Right hindlimb (tissue), 1 donor: Measurements from ENCODE around the gene DPH5.
"Not testable (repeated sequence)": the region's sequence is repeated elsewhere in the genome, so short reads cannot be mapped to it uniquely, and the experiment has no call there.

Experiments used
- DNase-seq: peaks from one replicate; pipeline ENCODE4 v3.0.0-alpha.2; 2018

The DPH5 gene, protein sequence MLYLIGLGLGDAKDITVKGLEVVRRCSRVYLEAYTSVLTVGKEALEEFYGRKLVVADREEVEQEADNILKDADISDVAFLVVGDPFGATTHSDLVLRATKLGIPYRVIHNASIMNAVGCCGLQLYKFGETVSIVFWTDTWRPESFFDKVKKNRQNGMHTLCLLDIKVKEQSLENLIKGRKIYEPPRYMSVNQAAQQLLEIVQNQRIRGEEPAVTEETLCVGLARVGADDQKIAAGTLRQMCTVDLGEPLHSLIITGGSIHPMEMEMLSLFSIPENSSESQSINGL

DNA sequence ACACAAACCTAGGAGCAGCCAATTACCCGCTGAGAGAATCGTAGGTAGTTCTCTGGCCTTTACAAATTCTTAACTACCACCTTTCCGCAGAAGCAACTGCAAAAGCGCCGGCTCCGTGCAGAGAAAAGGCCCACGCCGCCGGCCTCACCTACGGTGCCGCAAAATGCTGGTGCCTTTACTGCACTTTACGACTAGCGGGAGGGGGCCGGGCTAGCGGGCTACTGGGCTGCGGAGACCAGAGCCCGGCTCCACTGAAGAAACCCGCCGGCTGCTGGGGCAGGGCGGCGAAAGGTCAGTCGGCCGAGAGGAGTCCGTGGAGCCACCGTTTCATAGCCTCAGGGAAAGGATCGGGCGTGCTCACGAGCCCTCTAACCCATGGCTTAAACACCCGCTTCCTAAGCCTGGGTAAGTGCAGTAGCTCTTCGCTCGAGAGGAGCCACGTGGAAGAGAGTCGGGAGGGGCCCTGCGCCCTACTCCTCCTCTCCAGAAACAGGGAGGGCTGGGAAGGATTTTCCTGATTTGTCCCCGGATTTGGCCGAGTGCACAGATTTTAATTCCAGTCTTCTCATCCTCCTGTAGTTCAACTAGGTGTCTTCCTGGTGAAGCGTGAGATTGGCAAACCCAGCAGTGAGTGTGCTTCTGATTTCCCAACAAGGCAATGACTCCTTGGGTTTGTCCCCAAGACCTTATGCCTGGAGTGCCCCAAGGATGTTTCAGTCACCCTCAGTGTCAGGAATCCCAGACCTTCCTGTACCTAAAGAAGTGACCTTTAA, at the start of gene DPH5:
TSS of gene DPH5 (minus strand) at position 128 of the 773 bp plus-strand sequence. CDS start 341 bp downstream, outside the sequence.
- peak; percentile 94 for DNase-seq

DNA sequence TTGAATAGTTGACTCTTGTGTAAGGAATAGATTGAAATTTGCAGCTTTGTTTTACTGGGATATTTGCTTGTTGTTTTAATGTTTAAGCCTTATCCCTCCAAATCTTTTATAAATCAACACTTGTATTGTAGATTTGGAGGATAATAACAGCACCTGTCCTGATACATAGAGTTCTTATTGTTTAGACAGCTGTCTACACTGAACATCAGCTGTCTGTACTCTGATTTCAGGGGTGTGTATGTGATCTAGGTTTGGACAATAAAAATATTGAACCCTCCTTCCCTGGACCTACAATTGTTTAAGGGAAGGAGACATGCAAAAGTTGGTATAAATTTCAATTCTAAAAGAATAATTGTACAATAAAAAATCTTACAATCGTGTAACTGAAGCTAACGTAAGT, 48.3 kb upstream of the DPH5 start:
- DNase-seq, result no peak

DNA sequence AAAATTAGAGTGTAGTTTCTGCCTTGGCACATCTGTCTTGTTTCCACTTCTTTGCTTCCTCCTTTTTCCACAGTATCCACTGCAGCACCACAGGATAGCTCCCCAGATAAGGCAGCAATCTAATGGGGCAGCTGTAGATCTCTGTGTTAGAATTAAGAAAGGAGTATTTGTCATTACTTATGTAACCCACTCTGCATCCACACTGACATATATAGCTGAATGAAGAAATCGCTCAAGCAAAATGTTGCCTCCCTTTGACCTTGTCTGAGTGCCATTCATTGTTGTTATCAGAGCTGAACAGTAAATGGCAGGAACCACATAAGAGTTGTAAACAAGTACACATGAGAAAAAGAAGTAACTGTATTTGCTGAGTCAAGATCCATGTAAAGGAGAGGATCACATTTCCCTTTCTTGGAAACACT, 45.9 kb upstream of the DPH5 start:
- DNase-seq, result no peak

DNA sequence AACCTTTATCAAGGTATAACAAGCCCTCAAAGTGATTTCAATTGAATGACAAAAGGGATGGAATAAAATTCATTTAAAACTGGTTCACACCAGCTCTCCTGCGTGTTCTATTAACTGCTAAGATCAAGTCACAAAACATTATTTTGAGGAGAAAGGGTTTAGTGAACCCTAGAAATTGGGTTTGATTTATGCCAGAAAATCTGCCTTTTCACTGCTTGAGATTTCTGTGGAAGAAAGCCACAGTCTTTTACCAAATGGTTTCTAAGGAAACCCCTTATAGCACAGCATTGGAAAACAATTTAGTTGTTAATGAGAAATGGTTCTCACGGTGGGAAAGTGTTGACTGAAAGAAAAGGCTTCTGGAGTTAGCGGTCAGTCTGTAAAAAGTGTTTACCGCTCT, 43.6 kb upstream of the DPH5 start:
- DNase-seq, result no peak

DNA sequence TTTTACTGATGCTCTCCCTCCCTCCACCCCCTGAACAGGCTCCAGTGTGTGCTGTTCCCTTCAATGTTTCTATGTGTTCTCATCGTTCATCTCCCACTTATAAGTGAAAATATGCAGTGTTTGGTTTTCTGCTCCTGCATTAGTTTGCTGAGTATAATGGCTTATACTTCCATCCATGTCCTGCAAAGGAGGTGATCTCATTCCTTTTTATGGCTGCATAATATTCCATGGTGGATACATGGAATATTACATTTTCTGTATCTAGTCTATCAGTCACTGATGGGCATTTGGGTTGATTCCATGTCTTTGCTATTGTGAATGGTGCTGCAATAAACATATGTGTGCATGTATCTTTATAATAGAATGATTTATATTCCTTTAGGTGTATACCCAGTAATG, 41.4 kb upstream of the DPH5 start:
- not testable (repeated sequence) for DNase-seq

DNA sequence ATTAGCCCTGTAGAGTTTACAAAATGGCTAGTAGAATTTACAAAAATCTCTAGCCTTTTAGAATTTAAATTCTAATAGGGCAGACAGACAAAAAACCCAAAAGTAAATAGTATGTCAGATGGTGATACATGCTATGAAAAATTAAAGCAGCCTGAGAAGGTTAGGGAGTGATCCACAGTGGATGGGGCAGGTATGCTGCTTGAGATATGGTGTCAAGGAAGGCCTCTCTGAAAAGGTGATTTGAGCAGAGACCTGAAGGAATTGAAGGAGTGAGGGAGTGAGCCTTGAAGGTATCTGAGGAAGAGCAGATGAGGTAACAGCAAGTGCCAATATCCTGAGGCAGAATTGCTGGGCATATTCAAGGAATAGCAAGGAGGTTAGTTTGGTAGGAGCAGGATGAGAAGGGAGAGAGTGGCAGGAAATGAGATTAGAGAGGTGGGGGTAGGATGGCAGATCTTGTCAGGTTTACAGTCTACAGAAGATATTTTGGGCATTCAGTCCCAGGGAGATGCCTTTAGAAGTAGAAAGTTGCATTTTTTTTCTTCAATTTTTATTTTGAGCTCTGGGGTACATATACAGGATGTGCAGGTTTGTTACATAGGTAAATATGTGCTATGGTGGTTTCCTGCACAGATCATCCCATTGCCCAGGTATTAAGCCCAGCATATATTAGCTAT, 40.8 kb upstream of the DPH5 start:
- no peak for DNase-seq

DNA sequence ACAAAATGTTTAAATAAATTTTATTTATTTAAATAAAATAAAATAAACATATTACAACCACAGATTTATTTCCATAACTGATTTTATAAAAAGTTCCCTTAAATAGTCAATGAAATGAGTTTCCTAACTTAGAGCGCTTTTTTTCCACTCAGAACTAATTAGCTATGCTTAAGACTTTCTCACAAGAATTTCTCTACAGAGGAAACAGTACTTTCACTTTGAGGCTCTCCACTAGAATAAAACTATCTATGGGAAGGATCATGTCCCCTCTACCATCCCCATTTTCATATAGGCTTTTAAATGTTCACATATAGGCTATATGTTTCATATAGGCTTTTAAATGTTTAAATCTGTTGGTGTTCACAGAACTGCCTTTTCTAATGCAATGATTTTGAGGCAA, 40.0 kb upstream of the DPH5 start:
- DNase-seq, result no peak

DNA sequence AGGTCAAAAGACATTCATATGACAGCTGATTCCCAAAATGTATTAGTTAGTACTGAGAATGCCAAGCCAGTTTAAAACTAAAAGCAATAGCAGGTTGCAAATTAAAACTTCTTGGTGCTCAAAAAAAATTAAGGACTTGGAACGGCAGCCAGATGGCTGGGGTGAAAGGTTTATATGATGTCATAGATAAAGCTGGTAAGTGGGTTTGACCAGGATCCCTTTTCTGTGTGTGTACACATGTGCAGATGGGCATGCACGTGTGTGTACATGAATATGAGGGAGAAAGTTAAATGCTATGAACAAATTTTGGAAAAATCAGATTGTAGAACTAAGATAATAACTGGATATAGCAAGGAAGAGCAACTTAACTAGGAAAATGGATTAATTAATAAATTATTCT, 39.1 kb upstream of the DPH5 start:
- DNase-seq, result no peak

DNA sequence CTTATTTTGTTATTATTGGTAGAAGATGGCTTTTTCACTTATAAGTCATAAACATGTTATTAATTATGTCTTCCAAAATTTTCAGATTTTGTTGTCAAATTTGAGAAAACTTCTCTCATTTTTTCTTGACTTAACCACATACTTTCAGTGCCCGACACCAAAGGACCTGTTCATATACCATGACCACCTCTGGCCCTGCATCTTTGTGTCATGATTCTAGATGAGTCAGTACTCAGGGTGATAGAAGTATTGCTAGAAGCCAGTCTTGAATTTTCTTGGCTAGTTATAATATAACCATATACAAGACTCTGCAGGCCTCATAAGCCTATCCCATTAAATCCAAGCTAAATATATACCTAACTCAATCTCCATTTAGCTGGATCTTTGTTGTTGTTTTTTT, 35.4 kb upstream of the DPH5 start:
- DNase-seq, result no peak

DNA sequence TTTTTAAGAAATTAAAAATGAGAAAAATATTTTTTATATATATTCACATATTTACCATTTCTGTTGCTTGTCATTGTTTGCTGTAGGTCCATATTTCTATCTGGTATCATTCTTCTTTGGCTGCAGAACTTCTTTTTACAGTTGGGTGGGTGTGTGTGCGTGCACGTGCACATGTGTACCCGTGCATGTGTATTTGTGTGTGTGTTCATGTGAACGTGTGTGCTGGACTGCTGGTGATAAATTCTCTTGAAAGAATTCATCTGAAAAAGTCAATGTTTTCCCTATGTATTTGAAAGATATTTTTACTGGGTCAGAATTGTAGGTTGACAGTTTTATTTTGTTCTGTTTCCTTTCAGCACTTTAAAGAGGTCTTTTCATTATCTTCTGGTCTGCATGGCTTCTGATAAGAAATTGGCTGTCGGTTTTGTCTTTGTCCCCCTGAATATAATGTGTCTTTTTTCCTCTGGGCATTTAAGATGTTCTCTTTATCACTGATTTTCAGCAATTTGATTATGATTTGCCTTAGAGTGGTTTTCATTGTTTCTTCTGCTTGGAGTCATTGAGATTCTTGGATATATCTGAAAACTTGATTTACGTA, 34.5 kb upstream of the DPH5 start:
- no peak for DNase-seq

DNA sequence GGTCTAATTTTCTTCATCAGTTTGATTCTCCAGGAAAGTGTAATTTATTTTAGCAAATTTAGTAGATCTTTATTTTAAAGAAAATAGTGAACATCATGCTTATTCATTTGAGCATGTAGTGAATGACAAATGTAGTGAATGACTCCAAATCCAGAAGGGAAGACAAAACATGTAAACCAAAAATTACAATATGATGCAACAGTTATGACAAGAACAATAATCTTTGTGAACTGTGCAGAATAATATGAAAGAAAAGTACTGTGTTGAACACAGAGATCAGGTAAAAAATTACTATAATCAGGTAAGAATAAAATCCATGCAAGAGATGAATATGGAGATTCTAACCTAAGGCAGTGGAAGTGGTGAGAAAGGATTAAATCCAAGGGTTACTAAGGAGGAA, 30.0 kb upstream of the DPH5 start:
- no peak for DNase-seq

DNA sequence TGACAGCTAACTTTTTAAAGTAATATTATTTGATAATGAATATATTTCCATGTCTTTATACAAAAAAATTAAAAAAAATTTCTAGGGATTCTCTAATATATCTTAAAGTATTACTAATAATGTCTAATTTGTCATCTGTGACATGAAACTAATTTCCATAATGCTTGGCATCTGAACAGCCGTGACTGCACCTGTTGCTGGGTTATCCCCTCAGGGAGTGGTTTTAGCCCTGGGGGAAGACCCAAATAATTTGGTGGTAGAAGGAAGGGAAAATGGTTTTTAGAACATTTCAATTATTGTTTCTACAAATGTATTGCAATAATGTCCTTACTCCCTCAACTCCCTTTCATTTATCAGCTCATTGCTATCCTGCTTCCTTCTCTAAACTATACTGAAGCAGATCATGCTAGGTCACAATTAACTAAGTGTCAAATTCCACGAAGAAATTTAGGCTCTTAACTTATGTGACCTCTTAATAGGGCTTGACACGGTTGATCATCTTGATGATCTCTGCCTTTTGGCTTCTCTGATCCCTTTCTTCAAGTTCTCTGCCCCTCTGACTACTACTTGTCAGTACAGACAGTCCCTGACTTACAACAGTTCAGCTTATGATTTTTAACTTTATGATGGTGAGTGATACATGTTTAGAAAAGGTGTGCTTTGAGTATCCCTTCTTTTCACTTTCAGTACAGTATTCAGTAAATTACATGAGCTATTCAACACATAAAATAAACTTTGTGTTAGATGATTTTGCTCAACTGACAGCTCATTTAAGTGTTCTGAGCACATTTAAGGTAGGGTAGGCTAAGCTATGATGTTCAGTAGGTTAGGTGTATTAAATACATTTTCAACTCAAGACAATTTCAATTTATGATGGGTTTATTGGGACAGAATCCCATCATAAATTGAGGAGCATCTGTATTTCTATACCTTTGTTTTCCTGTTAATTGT, 26.4 kb upstream of the DPH5 start:
- DNase-seq, result no peak

DNA sequence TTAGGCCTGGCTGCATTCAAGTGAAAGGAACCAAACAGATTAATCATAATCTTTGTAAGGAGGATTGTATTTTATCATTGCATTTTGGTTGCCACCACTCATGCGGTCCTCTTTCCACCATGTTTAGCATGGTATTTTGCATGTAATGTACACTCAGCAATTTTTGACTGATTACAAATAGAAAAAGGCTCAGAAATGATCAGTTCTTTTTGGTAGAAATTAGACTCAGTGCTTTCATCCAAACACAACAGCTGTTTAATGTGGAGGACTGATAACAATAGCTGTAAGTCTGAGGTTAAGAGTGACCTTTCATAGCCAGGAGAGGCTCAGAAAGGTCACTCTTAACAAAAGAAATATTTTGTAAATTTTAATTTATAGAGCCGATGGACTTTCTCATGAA, 25.3 kb upstream of the DPH5 start:
- no peak for DNase-seq

DNA sequence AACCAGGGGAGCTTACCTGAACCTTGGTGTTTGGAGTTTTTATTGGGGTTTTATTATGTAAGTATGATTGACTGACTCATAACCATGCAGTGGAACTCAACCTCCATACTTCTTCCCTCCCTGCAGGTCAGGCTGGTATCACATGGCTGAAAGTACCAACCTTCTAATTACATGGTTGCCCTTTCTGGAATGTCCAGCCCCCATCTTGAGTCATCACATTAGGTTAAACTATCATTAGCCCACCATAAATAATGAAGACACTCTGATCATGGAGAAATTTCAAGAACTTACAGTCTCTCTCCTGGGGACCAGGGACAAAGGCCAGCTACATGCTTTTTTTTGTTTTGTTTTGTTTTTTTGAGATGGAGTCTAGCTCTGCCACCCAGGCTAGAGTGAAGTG, 19.2 kb upstream of the DPH5 start:
- no peak for DNase-seq

DNA sequence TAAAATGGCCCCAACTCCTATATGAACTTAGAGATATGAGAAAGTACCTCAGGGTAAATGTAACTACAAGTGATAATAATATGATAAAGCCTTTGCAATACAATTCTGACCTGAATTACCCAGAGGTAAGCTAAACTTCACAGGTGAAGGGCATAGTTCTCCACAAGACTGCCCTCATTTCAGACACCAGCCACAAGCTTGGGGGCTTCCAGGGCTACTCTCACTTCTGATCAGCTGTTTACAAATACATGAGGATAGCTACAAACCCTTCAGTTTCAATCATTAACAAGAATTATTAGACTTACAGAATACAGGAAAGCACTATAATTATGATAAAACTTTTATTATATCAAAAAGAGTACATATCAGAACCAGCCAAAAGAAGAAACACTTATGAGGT, 18.7 kb upstream of the DPH5 start:
- no peak for DNase-seq

DNA sequence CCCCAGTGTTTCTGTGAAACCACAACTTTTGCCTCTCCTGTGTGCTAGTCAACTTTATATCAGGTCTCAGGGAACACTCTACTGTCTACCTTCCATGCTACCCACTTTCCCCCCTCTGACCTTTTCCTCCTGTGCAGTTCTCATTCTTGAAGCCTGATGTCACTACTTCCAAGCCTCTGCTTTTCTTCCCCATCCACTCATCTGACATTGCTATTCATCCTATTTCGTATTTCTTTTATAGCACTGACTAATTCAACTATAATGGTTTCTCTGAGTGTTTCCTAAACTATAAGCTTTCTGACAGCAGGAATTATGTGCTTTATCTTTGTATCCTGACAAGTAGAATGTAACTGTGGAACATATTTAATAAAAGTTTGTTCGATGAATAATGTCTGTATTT, 18.2 kb upstream of the DPH5 start:
- DNase-seq, result no peak

DNA sequence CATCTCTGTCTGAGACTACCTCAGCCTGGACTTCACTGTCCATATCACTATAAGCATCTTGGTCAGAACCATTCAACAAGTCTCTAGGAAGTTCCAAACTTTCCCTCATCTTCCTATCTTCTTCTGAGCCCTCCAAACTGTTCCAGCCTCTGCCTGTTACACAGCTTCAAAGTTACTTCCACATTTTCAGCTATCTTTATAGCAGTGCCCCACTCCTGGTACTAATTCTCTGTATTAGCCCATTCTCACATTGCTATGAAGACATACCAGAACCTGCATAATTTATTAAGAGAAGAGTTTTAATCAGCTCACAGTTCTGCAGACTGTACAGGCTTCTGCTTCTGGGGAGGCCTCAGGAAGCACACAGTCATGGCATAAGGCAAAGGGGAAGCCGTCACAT, 15.7 kb upstream of the DPH5 start:
- DNase-seq, result no peak

DNA sequence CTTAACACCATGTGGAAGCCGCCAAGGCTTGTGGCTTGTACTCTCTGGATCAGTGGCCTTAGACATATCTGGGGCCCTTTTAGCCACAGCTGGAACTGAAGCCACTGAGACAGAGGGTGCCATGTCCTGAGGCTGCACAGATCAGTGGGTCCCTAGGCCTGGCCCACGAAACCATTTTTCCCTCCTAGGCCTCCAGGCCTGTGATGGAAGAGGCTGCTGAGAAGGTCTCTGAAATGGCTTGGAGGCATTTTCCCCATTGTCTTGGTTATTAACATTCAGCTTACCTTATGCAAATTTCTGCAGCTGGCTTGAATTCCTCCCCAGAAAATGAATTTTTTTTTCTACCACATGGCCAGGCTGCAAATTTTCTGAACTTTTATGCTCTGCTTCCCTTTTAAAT, 15.1 kb upstream of the DPH5 start:
- no peak for DNase-seq

DNA sequence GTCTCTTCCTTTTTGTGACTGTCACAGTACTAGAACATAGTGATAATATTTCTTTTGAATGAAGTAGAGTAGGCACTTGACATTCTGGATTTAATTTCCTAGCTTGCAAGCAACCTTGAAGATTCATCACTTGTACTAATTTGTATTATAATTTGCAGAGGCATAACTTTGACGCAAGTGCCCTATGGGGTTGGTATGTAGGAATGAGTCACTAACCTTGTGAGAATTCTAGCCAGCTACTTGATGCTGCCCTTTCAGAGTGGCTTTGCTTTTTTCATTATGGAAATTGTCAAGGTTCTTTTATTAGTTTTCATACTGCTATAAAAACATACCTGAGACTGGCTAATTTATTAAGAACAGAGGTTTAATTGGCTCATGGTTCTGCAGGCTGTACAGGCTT, 13.7 kb upstream of the DPH5 start:
- no peak for DNase-seq

DNA sequence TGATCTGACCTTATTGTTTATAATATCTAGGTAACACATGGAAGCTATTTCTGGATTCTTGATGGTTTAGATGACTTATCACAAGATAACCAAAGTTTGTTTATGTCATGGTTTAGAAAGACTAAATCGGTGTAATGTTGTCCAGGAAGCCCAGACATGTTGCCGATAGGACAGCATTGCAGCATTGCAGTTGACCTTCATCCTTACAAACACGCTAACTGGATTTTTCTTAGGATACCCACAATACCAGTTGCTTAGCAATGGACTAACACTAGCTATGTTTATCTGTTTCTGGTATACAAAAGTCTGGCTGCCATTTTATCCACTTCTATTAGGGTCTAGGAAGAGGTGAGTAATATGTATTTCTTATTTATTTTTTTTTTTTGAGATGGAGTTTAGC, 11.7 kb upstream of the DPH5 start:
- DNase-seq, result no peak

DNA sequence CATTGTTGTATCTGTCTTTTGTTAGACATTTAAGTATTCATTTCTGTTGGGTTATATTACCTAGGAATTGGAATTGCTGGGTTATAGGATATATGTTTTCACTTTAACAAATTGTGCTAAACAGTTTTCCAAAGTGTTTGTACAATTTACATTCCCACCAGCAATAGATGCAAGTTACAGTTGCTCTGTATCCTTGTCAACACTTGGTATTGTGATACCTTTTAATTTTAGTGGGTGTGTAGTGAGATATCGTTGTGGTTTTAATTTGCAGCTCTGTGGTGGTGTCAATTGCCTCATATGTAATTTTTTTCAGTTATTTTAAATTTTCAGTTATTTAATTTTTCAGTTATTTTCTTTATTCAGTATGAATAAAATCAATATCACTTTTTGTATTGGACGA, 7.4 kb upstream of the DPH5 start:
- no peak for DNase-seq

DNA sequence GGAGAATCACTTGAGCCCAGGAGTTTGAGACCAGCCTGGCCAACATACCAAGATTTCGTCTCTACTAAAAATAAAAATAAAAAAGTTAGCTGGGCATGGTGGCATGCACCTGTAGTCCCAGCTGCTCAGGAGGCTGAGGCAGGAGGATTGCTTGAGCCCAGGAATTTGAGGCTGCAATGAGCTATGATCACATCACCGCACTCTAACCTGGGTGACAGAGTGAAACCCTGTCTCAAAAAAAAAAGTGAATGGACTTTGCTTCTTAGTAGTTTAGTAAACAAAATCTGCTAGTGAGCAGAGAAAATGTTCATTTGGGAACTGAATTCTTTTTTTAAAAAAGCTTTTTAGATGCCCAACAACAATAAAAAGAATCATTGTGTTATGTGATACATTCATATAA, 6.5 kb upstream of the DPH5 start:
- DNase-seq, result not testable (repeated sequence)

DNA sequence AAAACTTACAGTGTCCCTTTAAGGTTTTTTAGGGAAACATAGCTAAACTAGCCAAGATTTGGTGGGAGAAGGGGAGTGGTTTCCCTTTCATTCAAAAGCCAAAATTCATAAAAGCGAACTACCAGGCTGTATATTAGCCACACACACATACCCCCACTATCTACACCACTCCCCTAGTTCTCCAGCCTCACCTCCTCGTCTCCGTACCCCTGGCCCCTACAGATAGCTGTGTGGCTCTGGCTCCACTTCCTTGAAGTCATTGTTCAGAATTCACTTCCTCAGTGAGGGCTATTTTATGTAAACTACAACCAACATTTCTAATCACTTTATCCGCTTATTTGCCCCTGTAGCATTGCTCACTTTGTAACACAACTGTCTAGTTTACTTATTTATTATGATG, 5.3 kb upstream of the DPH5 start:
- no peak for DNase-seq
